Measurements from ENCODE around the gene FBXW11. TPM values are rescaled to one million over a fixed set of nuclear protein-coding genes. Genes with fewer than 3 reads are reported as not detected.

The FBXW11 gene
- total and polyA plus RNA-seq, 2 donors (not counting 1 experiment from before 2014, with no cell fraction given): 19.7 to 62.4 TPM

DNA sequence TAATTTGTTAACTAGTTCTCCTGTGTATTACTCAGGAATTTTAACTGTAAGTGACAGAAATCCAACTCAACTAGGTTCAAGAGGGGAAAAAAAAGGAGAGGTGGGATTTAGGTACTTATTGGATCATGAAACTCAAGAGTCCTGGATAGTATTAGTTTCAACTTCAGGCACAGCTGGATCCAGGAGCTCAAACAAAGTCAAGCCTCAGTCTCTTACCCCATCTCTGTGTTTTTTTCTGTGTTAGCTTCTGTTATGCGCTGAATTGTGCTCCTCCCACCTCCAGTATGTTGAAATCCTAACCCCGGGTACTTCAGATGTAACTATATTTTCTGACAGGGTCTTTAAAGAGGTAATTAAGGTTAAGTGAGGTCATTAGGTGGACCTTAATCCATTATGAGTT, 167.3 kb downstream of the FBXW11 start:
- ATAC-seq (ENCODE audit: low read depth): no peak
- H3K27ac ChIP-seq (ENCODE audit: low read length in 2 of 2): no peak overlapping the region
- H4K20me1 ChIP-seq (ENCODE audit: control insufficient read depth, insufficient read depth, low read length, poor library complexity, severe bottlenecking): no peaks in the 10 kb centered on the region
- TF ChIP-seq EZH2 (IDR thresholded peaks at IDR 0.05; ENCODE audit: borderline replicate concordance, insufficient read depth, low read depth, low read length, poor library complexity, severe bottlenecking): no peak
- TF ChIP-seq, protein P1, sequence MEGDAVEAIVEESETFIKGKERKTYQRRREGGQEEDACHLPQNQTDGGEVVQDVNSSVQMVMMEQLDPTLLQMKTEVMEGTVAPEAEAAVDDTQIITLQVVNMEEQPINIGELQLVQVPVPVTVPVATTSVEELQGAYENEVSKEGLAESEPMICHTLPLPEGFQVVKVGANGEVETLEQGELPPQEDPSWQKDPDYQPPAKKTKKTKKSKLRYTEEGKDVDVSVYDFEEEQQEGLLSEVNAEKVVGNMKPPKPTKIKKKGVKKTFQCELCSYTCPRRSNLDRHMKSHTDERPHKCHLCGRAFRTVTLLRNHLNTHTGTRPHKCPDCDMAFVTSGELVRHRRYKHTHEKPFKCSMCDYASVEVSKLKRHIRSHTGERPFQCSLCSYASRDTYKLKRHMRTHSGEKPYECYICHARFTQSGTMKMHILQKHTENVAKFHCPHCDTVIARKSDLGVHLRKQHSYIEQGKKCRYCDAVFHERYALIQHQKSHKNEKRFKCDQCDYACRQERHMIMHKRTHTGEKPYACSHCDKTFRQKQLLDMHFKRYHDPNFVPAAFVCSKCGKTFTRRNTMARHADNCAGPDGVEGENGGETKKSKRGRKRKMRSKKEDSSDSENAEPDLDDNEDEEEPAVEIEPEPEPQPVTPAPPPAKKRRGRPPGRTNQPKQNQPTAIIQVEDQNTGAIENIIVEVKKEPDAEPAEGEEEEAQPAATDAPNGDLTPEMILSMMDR (IDR thresholded peaks at IDR 0.05): no peak
- H3K9me3 ChIP-seq (ENCODE audit: control extremely low read depth in 1 of 3, control insufficient read depth in 2 of 3, insufficient read depth in 1 of 3, low read length in 2 of 3): peaks cover 0 to 3% (median 0%) of the 10 kb centered on the region in 3 donors
- H3K4me1 ChIP-seq (ENCODE audit: control insufficient read depth in 2 of 2, insufficient read depth in 2 of 2, low read length in 2 of 2): no peaks in the 10 kb centered on the region
- WGBS (ENCODE audit: insufficient coverage): 100% methylated on average over 1 of the region's 2 CpGs
- H3K9ac ChIP-seq (ENCODE audit: low read length): no peak overlapping the region
- no peaks in the 10 kb centered on the region for H3K36me3 ChIP-seq (replicated peaks in 1 of 2; ENCODE audit: control extremely low read depth in 1 of 2, control insufficient read depth in 1 of 2, extremely low read depth in 1 of 2, insufficient read depth in 2 of 2, low read length in 1 of 2)
- CTCF ChIA-PET: no interaction called here
- no peaks in the 10 kb centered on the region for H3K79me2 ChIP-seq (ENCODE audit: control insufficient read depth, insufficient read depth, low read length)
- no peaks in the 10 kb centered on the region for H3K4me1 Mint-ChIP-seq
- no peak overlapping the region for H3K4me3 Mint-ChIP-seq
- no peak overlapping the region for H3K4me3 ChIP-seq (ENCODE audit: control extremely low read depth in 1 of 5, extremely low read depth in 1 of 5, insufficient read depth in 1 of 5, low read depth in 2 of 5, low read length in 4 of 5)
- no peaks in the 10 kb centered on the region for H3K27me3 Mint-ChIP-seq
- H3K4me2 ChIP-seq (replicated peaks; ENCODE audit: low read depth, low read length, poor library complexity, severe bottlenecking): no peak overlapping the region
- H3K9me3 Mint-ChIP-seq (ENCODE audit: insufficient read depth): peaks cover 2% of the 10 kb centered on the region
- no peak overlapping the region for H2AFZ ChIP-seq (ENCODE audit: insufficient read depth, low read depth, low read length, poor library complexity, severe bottlenecking)
- DNase-seq: no peak
- H3K27ac Mint-ChIP-seq: no peak overlapping the region
- POLR2A ChIA-PET: no interaction called here
- intact Hi-C loops (cut with micrococcal nuclease): no loop called here
- H3K27me3 ChIP-seq (replicated peaks in 1 of 4; ENCODE audit: control extremely low read depth in 1 of 4, control insufficient read depth in 3 of 4, insufficient read depth in 4 of 4, low read length in 3 of 4): no peaks in the 10 kb centered on the region

DNA sequence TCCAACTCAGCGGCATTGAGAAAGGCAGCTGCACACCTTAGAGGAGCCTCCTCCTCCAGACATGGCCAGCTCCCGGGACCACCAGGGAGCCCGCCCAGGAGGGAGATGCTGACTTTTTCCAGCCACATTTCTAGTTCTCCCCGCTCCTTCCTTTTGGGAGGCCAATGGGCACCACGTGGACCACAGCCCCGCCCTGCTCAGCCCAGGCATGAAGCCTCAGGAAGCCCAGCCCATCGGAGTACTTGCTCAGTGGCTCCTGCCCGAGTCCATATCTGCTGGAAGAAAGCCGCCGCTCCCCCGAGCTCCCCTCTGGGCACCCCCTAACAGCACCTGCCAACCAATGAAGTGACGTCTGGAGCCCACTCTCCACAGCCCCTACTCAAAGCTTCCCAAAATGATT, 168.4 kb downstream of the FBXW11 start:
- ChIA-PET CTCF (no interaction called here), POLR2A (no interaction called here)
- Mint-ChIP-seq H3K27me3 (no peaks in the 10 kb centered on the region), H3K9me3 (ENCODE audit: insufficient read depth) (peaks cover 10% of the 10 kb centered on the region), H3K4me1 (no peaks in the 10 kb centered on the region), H3K4me3 (no peak overlapping the region), H3K27ac (no peak overlapping the region)
- WGBS (ENCODE audit: insufficient coverage): 79% methylated on average over 10 of the region's 12 CpGs
- DNase-seq: no peak
- Histone ChIP-seq H3K79me2 (ENCODE audit: control insufficient read depth, insufficient read depth, low read length) (no peaks in the 10 kb centered on the region), H2AFZ (ENCODE audit: insufficient read depth, low read depth, low read length, poor library complexity, severe bottlenecking) (no peak overlapping the region), H3K9ac (ENCODE audit: low read length) (no peak overlapping the region), H3K36me3 (replicated peaks in 1 of 2; ENCODE audit: control extremely low read depth in 1 of 2, control insufficient read depth in 1 of 2, extremely low read depth in 1 of 2, insufficient read depth in 2 of 2, low read length in 1 of 2) (no peaks in the 10 kb centered on the region), H3K27me3 (replicated peaks in 1 of 4; ENCODE audit: control extremely low read depth in 1 of 4, control insufficient read depth in 3 of 4, insufficient read depth in 4 of 4, low read length in 3 of 4) (no peaks in the 10 kb centered on the region), H3K27ac (ENCODE audit: low read length in 2 of 2) (no peak overlapping the region), H3K4me2 (replicated peaks; ENCODE audit: low read depth, low read length, poor library complexity, severe bottlenecking) (no peak overlapping the region), H3K4me1 (ENCODE audit: control insufficient read depth in 2 of 2, insufficient read depth in 2 of 2, low read length in 2 of 2) (no peaks in the 10 kb centered on the region), H3K9me3 (ENCODE audit: control extremely low read depth in 1 of 3, control insufficient read depth in 2 of 3, insufficient read depth in 1 of 3, low read length in 2 of 3) (peaks cover 0 to 10% (median 3%) of the 10 kb centered on the region in 3 donors), H4K20me1 (ENCODE audit: control insufficient read depth, insufficient read depth, low read length, poor library complexity, severe bottlenecking) (no peaks in the 10 kb centered on the region), H3K4me3 (ENCODE audit: control extremely low read depth in 1 of 5, extremely low read depth in 1 of 5, insufficient read depth in 1 of 5, low read depth in 2 of 5, low read length in 4 of 5) (no peak overlapping the region)
- no peak for ATAC-seq (ENCODE audit: low read depth)
- intact Hi-C loops (cut with micrococcal nuclease): no loop called here
- TF ChIP-seq EZH2 (IDR thresholded peaks at IDR 0.05; ENCODE audit: borderline replicate concordance, insufficient read depth, low read depth, low read length, poor library complexity, severe bottlenecking): no peak
- TF ChIP-seq, protein P1 (IDR thresholded peaks at IDR 0.05): no peak
